ENCODE measurements around the gene SELE.

The SELE gene, protein sequence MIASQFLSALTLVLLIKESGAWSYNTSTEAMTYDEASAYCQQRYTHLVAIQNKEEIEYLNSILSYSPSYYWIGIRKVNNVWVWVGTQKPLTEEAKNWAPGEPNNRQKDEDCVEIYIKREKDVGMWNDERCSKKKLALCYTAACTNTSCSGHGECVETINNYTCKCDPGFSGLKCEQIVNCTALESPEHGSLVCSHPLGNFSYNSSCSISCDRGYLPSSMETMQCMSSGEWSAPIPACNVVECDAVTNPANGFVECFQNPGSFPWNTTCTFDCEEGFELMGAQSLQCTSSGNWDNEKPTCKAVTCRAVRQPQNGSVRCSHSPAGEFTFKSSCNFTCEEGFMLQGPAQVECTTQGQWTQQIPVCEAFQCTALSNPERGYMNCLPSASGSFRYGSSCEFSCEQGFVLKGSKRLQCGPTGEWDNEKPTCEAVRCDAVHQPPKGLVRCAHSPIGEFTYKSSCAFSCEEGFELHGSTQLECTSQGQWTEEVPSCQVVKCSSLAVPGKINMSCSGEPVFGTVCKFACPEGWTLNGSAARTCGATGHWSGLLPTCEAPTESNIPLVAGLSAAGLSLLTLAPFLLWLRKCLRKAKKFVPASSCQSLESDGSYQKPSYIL

DNA sequence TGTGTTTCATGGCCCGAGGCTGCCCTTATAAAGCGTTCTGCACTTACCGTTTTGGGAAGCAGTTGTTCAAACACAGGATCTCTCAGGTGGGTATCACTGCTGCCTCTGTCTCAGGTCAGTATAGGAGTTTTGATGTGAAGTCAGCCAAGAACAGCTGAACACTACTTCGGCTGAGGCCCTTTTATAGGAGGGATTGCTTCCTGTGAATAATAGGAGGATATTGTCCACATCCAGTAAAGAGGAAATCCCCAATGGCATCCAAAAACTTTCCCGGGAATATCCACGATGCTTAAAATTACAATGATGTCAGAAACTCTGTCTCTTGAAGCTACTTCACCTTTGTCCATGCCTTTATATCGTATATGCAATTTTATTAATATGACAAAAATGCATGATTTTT is at the start of gene SELE:
Gene SELE (minus strand): TSS at position 156 of the 400 bp plus-strand sequence. CDS start 467 bp downstream, outside the sequence.
- DNase-seq (ENCODE audit: low read depth), result no peak

DNA sequence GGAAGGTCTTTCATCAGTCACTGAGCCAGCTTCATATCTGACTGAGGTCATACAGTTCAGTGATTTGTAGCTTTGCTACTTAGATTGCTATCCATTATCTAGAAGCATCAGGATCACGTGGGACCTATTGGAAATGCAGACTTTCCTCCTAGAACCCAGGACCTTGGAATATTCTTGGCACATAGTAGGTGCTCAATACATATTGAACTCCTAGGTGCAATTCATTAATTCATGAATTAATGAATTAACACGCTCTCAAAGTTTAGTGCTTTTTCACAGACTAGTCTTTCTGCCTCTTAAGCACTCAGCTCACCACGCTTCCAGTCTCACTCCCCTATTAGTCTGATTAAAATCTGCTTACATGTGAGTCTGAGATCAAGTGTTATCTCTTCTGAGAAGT is 48.7 kb upstream of the SELE start:
- no peak for DNase-seq (ENCODE audit: low read depth)

DNA sequence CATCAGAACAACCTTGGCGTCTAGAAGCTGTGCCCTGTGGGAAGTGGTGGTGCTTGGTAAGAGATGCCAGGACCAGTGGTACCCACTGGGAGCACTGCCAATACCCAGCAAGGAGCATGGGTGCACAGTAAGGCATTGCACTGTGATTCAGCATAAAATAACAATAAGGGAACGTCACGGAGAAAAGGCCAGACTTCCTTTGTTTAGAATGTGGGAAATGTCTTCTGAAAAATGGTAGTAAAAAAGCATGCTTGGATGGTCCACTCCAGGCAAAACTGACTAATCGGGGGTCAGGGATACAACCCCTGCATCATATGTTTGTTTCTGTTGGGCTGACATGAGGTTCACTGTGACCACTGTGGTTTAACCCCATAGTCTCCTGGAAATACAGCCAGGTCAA is 46.1 kb upstream of the SELE start:
- no peak for DNase-seq (ENCODE audit: low read depth)

DNA sequence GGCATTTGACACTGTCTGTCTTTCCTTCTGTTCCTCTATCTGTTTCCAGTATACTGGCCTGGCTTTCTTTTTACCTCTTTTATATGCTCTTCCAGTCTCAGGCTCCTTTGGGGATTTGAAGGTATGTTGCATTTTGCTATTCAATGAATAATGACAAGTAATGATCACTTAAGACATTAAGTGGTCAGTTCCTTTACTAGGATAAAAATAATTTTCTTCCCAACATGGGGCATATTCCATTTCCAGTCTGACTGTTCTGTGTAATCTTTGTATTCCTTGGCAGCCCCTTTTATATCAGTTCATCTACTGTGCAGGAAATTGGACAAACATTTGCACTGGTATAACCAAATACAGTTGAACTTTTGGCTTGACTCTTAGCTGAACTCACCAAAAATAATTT is 45.3 kb upstream of the SELE start:
- no peak for DNase-seq (ENCODE audit: low read depth)

DNA sequence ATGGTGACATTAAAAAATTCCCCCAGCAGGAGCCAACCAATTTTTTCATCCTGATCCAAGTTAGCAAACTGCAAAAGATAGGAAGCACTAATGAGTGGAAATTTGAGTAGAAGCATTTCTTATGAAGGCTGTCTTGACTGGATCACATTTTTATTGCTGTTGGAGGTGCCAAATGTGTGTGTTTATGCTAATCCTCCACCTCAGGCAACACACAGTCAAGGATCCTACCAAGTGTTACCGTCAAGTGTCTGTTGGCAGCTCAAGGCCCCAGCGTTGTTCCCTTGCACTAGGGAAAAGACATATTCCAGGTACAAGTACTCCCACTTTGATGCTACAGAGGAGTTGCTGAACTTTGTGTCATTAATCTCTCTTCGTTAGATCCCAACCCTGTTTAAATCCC is 42.6 kb upstream of the SELE start:
- DNase-seq (ENCODE audit: low read depth), result no peak

DNA sequence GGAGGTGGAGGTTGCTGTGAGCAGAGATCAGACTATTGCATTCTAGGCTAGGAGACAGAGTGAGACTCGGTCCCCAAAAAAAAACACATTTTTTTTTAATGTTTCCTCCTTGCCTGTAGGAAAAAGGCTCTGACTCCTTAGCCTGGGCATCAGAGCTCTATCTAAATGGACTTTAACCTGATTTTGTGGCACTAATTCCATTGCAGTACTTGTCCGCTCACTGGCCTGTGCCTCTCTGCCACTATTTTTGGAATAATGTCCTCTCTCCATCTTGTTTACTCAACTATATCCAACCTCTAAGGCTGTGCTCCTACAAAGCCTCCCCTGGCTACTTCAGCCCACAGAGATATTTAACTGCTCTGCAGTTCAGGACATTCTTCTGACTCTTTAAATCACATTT is 34.3 kb upstream of the SELE start:
- DNase-seq (ENCODE audit: low read depth), result no peak

DNA sequence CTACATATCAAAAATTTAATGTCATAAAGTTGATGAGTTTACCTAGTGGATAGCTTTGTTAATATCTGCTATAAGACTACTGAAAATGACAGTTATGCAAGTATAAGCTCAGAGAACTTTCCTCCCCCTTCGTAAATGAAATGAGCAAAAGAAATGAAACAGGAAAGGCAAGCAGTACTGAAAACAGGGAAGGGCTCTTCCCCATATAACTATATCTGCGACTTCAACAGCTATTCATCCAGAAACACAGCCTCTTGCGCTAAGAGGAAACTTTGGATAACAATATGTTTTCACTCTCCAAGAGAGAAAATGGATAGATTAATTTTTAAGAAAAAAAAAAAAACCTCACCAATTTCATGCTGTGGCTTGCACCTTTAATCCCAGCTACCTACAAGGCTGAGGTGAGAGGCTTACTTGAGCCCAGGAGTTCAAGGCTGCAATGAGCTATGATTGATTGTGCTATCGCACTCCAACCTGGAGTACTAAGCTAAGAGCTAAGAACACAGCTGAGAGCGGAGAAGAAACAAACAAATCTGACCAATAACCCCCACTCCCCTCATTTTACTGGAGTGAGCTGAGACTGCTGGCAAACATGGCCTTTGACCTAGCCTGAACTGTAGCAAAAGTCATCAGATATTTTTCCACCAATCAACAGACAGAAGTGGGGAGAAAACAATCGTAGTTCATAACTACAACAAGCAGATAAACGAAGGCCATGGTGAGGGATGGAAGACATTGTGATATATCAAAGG is 31.9 kb upstream of the SELE start:
- DNase-seq (ENCODE audit: low read depth), result no peak

DNA sequence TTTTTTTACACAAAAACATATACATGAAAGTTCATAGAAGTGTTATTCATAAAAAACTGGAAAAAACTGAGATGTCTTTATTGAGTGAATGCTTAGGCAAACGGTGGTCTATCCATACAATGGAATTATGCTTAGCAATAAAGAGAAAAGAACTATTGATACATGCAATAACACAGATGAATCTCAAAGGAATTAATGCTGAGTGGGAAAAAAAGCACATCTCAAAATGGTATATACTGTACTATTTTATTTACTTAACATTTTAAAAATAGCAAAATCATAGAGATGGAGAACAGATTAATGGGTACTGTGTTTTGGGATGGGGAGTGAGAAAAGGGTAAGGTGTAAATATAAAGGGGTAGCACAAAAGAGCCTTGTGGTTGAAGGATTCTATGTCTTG is 31.0 kb upstream of the SELE start:
- DNase-seq (ENCODE audit: low read depth), result no peak

DNA sequence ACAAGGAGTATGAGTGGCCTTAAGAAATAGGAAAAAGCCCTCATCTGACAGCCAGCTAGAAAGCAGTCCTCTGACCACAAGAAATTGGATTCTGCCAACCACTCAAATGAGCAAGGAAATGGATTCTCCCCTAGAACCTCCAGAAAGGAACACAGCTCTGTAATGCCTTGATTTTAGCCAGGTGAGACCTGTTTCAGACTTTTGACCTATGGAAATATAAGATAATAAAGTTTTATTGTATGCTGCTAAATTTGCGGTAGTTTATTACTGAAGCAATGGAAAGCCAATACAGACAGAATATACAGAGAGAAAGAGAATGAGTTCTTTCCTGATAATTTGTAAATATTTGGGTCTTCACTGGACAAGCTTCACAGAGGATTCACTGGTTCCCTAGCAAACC is 28.8 kb upstream of the SELE start:
- DNase-seq (ENCODE audit: low read depth), result no peak

DNA sequence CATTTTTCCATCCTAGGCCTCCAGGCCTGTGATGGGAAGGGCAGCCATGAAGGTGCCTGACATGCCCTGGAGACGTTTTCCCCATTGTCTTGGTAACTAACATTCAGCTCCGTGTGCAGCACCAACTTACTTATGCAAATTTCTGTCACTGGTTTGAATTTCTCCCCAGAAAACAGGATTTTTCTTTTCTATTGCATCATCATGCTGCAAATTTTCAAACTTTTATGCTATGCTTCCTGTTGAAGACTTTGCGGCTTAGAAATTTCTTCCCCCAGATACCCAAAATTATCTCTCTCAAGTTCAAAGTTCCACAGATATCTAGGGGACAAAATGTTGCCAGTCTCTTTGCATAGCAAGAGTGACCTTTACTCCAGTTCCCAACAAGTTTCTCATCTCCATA is 25.2 kb upstream of the SELE start:
- no peak for DNase-seq (ENCODE audit: low read depth)

DNA sequence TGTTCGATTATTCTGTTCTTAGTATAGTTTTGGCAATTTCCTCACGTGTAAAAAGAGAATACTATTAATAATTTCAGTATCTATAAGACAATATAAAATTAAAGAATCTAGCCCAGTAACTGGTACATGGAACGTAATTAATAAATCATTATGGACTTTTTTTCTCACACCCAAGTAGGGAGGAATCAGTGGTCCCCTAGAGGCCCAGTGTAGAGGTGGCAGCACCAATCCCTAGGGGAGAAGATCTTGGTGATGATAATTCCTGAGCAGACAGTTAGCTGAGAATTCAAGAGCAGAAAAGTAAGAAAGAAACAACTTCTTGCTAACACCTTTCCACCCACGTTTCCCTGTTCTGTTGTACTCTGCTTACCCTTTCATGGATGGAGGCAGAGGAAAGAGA is 19.7 kb upstream of the SELE start:
- no peak for DNase-seq (ENCODE audit: low read depth)

DNA sequence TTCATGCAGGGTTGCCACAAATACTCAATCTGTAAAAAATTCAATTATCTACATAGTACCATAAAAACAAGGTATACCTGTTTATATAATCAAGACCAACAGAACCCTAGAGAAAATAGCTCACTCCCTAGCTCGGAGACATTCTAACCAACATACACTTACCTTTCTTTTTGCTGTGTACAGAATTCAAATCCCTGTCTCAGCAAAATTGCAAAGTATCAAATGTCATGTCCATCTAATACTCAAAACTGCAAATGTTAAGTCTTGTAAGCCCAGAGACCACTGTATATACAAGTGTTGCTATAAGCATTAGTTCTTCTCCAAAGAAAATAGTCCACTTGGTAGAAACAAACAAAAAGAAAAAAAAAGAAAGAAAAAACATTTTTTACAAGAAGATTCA is 16.2 kb upstream of the SELE start:
- DNase-seq (ENCODE audit: low read depth), result no peak

DNA sequence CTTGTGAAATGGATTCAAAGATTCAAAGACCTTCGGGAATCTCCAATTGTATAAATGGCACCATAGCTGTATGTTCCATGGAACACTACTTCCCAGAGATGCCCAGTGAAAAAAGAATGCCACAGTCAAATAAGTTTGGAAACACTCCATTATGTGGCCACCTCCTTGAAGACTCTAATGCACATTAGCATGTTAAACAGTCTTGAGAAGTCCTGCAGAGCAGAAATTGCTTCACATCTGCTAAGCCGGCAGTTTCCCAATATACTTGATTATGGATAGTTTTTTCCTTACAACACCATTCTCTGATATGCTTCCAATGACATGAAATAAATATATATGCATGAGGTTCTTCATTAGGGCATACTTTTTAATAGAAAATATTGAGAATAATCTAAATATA is 12.7 kb upstream of the SELE start:
- no peak for DNase-seq (ENCODE audit: low read depth)

DNA sequence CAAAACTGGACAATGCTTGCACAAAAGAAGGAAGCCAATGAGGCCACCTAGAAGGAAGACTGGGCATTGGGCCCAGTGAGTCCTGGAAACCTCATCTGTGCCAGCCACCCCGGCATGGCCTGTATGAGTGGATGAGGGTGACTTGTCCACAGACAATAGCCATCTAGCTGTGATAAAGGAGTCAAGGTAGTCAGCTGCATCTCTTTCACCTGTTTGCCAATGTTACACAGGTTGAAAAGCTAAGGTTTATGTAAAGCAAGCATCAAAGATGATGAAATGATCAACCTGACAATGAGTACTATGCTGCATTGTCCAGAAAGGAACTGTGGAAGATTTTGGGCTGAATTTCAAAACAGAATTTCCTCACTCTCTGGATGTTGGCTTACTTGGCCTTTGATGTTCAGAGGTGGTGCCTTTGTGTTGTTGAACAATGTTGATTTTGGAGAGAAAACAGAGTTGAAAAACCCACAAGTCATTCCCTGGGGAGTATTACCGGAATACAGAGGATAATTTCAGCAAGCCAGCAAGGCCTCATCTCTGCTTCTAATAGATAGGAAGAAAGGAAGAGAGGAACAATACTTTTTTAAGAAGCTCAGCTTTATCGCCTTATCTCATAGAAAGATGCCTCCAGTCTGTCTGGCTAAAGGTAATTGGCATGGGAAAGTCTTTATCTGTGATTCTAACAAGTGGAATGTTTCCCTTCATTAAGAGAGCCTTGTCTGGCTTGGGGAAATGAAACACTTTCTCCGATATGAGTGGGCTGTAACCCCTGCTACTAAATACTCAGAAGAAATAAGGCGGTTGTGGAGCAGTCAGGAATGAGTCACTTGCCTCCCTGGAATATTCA is 11.4 kb upstream of the SELE start:
- no peak for DNase-seq (ENCODE audit: low read depth)

DNA sequence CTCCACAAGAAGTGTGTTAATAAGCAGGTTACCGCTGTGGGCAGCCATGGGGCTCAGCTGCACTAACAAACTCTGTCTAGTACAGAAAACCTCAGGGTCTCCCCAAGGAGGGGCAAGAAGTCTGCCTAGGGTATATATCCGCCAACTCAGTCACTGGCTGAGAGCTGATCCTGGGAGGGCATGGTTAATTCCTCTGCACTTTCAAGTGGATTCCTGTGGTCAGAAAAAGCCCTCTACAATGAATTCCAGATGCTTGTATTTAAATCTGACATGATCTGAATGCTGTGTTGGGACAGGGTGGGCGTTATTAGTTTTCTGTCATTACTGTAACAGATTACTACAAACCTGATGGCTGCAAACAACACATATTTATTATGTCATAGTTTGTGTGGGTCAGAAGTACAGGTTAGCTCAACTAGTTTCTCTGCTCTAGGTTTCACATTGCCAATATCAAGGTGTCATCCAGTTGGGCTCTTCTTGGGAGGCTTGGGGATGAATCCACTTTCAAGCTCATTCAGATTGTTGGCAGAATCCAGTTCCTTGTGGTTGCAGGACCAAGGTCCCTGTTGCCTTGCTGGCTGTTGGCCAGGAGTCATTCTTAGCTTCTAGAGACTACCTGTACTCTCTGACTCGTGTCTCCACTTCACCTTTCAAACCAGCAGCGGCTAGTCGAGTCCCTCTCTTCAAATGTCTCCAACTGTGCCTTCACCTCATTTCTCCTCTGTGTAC is 8.0 kb upstream of the SELE start:
- no peak for DNase-seq (ENCODE audit: low read depth)

DNA sequence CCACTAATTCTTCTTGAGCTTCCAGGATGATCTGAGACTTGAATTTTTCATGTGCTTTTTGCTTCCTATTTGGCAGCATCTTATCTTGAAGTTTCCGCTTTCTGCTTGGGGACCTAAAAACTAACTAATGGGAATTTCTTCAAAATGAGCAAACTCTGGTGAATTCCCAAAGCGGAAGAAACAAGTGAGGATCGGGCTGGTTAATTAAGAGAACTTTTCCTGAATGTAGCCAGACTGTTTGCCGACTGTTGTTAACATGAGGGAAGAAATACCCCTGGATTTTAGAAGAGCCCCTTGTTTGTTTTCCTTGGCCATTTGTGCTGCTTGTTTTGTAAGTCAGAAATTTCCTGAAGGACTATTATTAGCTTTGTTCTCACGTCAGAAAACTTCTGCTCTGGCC is 6.1 kb upstream of the SELE start:
- no peak for DNase-seq (ENCODE audit: low read depth)

DNA sequence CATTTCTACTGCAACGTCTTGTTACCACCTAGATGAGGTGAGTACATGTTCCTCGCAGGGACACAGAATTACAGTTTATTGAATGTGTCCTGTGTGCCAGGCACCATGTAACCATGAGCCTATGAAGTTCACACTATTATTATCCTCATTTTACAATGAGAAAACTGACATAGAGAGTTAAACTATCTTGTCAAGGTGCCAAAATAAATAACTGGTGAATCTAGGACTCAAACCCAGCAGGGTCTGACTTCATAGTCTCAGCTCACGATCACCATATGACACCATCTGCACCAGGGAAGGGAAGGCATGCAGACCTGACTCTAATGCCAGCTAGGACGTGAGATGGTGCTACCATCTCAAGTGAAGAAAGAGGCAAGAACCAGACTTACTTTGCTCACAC is 2.4 kb downstream of the SELE start:
- DNase-seq (ENCODE audit: low read depth), result no peak

DNA sequence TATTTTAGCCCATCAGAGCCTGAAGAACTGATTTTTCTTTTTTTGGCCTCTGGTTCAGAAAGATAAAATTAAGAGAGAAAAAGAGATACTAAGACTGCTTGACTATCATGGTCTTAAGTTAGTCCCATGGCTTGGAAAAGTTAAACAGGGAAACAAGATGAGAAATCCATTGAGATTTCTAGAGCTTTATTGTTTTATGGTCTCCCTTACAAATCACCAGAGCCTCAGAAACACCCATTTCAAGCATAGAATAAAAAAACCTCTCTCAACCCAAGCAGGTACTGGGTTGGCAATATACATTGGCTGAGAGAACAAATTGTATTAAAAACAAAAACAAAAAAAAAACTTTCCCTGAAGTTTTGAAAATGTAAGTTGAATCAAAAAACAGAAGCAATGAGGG is 3.9 kb downstream of the SELE start:
- DNase-seq (ENCODE audit: low read depth), result no peak

DNA sequence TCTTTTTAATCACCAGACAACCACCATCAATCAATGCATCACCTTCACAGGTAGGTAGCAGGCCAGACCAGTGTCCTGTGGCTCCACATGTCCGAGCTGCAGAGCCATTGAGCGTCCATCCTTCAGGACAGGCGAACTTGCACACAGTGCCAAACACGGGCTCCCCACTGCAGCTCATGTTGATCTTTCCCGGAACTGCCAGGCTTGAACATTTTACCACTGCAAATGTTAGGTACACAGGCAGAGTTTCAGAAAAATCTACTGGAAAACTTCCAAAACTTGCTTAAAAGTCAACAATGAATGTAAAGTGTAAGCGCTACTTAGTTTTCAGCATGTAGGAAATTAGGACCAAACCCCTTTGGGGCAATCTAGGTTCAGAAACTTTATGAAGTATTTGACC is 6.6 kb downstream of the SELE start:
- DNase-seq (ENCODE audit: low read depth), result no peak

DNA sequence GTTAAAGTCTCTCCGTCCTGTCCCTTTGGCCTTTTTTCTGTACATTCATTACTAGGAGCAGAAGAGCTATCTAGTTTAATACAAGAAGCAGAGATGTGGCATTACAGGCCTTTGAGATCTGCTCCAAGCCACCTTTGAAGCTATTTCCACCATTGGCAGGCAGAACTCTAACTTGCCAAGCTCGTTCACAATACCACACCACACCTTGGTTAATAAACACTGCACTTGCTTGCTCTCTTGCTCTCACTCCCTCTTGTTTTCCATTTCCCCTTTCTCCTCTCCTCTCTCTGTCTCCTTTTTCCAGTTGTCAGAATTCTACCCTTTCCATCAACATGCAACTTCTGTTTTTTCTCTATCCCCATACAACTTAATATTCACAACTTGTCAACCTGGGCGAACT is 7.0 kb downstream of the SELE start:
- DNase-seq (ENCODE audit: low read depth), result no peak

DNA sequence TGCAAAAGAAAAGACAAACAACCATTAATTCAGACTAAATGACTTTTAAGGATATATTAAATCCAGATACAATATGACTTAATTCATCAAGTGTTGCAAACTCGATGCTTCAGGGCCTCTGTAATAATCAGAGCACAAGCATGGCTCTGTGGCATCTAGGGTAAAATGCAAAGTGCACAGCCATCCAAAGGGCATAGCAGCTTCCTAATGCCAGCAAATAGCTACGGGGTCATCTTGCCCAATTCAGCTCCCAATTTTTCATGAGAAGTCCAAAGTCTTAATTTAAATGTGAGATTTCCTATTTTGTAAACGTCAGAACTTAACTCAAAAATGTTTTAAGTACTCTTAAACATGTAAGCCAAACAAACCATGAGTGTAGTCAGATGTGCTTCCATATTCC is 7.9 kb downstream of the SELE start:
- DNase-seq (ENCODE audit: low read depth), result no peak

DNA sequence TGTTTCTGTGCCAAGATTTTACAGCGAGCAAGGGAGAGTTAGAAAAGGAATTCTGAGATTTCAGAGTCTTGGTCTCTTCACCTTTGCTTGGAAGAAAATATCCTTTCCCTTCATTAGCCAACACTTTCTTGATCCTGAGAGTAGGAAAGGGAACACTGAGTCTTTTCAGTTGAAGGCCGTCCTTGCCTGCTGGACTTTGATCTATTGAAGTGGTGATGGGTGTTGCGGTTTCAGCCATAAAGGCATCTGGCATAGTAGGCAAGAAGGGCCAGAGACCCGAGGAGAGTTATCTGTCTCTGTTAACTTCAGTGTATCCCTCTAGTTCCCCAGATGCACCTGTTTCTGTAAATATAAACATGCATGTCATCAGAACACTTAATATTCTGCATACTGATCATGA is 9.7 kb downstream of the SELE start:
- no peak for DNase-seq (ENCODE audit: low read depth)
